CD4-positive, alpha-beta T cell (primary cell): Measurements from ENCODE around the gene ADARB2. TPM values are rescaled to one million over a fixed set of nuclear protein-coding genes. Genes with fewer than 3 reads are reported as not detected.
"Not testable (repeated sequence)": the region's sequence is repeated elsewhere in the genome, so short reads cannot be mapped to it uniquely, and the experiment has no call there.

Experiments used
- ATAC-seq: fragments of 200-7000 bp; cut with Tn5 transposase; one replicate; pipeline ENCODE4 v1.10.0; 2022; ENCODE audit warnings: mild to moderate bottlenecking; ENCODE audit not compliant: poor library complexity
- CTCF ChIA-PET: fragments of 350-600 bp; sonication (Branson Sonifier 250); formaldehyde crosslinking; loops from one replicate; lab custom pipeline; 2021; ENCODE audit warnings: antibody characterized with exemption, inconsistent platforms; lab: Charles Lee
- POLR2A ChIA-PET: fragments of 350-600 bp; sonication (Branson Sonifier 250); formaldehyde crosslinking; loops from one replicate; lab custom pipeline; 2021; ENCODE audit warnings: antibody characterized with exemption, inconsistent platforms; lab: Charles Lee
- DNase-seq, 14 experiments: peaks; one replicate each; pipeline ENCODE4 v3.0.0-alpha.2; 2013 to 2020; ENCODE audit warnings: mixed read lengths in 2 of 14
- H3K27ac ChIP-seq, 2 donors: one replicate each; pipeline versions ENCODE4 v1.5.1 to v1.7.0; 2013; ENCODE audit warnings: low read length in 2 of 2, low read depth in 1 of 2, mild to moderate bottlenecking in 1 of 2
- H3K27me3 ChIP-seq, 2 experiments: 1 replicate in 1 of 2; 2 replicates in 1 of 2; pipeline versions ENCODE4 v1.6.1 to v1.7.0; 2013; ENCODE audit warnings: low read length in 2 of 2, control low read depth in 1 of 2, mild to moderate bottlenecking in 1 of 2, moderate library complexity in 1 of 2; ENCODE audit not compliant: insufficient read depth in 2 of 2, control insufficient read depth in 1 of 2
- H3K36me3 ChIP-seq: one replicate; pipeline ENCODE4 v1.6.1; 2013; ENCODE audit warnings: low read length, control low read depth; ENCODE audit not compliant: insufficient read depth
- H3K4me1 ChIP-seq: one replicate; pipeline ENCODE4 v1.6.1; 2013; ENCODE audit warnings: low read length, control low read depth; ENCODE audit not compliant: insufficient read depth
- H3K4me3 ChIP-seq: one replicate; pipeline ENCODE4 v1.5.1; 2013; ENCODE audit warnings: mild to moderate bottlenecking, low read length, moderate library complexity
- H3K9me3 ChIP-seq, 2 experiments: 1 replicate in 1 of 2; 2 replicates in 1 of 2; pipeline versions ENCODE4 v1.6.1 to v1.7.0; 2013; ENCODE audit warnings: low read length in 2 of 2, mild to moderate bottlenecking in 2 of 2, control low read depth in 1 of 2, moderate library complexity in 1 of 2; ENCODE audit not compliant: control insufficient read depth in 1 of 2, insufficient read depth in 1 of 2
- H3K27ac Mint-ChIP-seq: one replicate; pipeline ENCODE4 v1.8.0; 2020; ENCODE audit warnings: mixed read lengths
- H3K27me3 Mint-ChIP-seq: one replicate; pipeline ENCODE4 v1.8.0; 2021; ENCODE audit warnings: mixed read lengths
- H3K36me3 Mint-ChIP-seq: one replicate; pipeline ENCODE4 v1.8.0; 2021; ENCODE audit warnings: low read depth, mixed read lengths
- H3K4me1 Mint-ChIP-seq: one replicate; pipeline ENCODE4 v1.8.0; 2021; ENCODE audit warnings: low read depth, mixed read lengths
- H3K4me3 Mint-ChIP-seq: one replicate; pipeline ENCODE4 v1.8.0; 2020; ENCODE audit warnings: mild to moderate bottlenecking, mixed read lengths
- H3K9me3 Mint-ChIP-seq: one replicate; pipeline ENCODE4 v1.8.0; 2020; ENCODE audit warnings: mixed read lengths
- intact Hi-C, 2 experiments: fragments of 100-400 bp; cut with DNase I in 1 of 2; cut with micrococcal nuclease in 1 of 2; formaldehyde crosslinking; loops; one replicate each; pipeline versions ENCODE4 v1.15.1 to v1.9.0; 2023 to 2025; cut with DNase I, micrococcal nuclease
- total RNA-seq, 174 experiments: library from RNA in 2 of 174; stranded (reverse) in 2 of 174; gene quantifications; one replicate each; pipeline ENCODE4 v1.2.3 and lab custom pipeline; 2021 to 2026
- TF ChIP-seq, protein P1 (sequence below): fragments of 200-600 bp; IDR thresholded peaks from one replicate; pipeline ENCODE4 v1.8.0; 2022; ENCODE audit warnings: antibody characterized with exemption, mild to moderate bottlenecking

The ADARB2 gene
- total RNA-seq, 2 experiments from 2014 or later: 0.14 TPM; not detected in 1

DNA sequence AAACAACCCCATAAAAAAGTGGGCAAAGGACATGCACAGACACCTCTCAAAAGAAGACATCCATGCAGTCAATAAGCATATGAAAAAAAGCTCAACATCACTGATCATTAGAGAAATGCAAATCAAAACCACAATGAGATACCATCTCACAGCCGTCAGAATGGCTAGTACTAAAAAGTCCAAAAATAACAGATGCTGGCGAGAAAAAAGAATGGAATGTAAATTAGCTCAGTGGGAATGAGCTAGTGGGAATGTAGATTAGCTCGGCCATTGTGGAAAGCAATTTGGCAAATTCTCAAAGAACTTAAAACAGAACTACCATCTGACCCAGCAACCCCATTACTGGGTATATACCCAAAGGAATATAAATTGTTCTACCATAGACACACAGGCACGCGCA, 394.1 kb downstream of the ADARB2 start:
- H3K36me3 ChIP-seq: no peaks in the 10 kb centered on the region
- Mint-ChIP-seq H3K36me3 (no peaks in the 10 kb centered on the region), H3K27me3 (no peaks in the 10 kb centered on the region), H3K27ac (no peak overlapping the region), H3K9me3 (no peaks in the 10 kb centered on the region), H3K4me3 (no peak overlapping the region), H3K4me1 (no peaks in the 10 kb centered on the region)
- intact Hi-C loops: no loop called here
- H3K27ac ChIP-seq: no peak overlapping the region
- ChIA-PET CTCF (no interaction called here), POLR2A (no interaction called here)
- H3K4me1 ChIP-seq: no peaks in the 10 kb centered on the region
- TF ChIP-seq, protein P1, sequence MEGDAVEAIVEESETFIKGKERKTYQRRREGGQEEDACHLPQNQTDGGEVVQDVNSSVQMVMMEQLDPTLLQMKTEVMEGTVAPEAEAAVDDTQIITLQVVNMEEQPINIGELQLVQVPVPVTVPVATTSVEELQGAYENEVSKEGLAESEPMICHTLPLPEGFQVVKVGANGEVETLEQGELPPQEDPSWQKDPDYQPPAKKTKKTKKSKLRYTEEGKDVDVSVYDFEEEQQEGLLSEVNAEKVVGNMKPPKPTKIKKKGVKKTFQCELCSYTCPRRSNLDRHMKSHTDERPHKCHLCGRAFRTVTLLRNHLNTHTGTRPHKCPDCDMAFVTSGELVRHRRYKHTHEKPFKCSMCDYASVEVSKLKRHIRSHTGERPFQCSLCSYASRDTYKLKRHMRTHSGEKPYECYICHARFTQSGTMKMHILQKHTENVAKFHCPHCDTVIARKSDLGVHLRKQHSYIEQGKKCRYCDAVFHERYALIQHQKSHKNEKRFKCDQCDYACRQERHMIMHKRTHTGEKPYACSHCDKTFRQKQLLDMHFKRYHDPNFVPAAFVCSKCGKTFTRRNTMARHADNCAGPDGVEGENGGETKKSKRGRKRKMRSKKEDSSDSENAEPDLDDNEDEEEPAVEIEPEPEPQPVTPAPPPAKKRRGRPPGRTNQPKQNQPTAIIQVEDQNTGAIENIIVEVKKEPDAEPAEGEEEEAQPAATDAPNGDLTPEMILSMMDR: no peak
- DNase-seq (no peak), ATAC-seq (no peak)
- no peak overlapping the region for H3K4me3 ChIP-seq
- H3K9me3 ChIP-seq: peaks cover 0 to 11% of the 10 kb centered on the region in 2 experiments
- H3K27me3 ChIP-seq: no peaks in the 10 kb centered on the region

DNA sequence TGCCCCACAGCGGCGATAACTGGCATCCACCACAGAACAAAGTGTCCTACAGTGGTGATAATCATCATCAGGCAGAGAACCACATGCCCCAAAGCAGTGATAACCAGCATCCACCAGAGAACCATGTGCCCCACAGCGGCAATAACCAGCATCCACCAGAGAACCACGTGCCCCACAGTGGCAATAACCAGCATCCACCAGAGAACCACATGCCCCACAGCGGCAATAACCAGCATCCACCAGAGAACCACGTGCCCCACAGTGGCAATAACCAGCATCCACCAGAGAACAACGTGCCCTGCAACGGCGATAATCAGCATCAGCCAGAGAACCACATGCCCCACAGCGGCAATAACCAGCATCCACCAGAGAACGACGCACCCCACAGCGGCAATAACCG, 396.3 kb downstream of the ADARB2 start:
- H3K4me3 Mint-ChIP-seq, H3K9me3 Mint-ChIP-seq, ATAC-seq, H3K27me3 Mint-ChIP-seq, H3K27ac ChIP-seq, H3K4me3 ChIP-seq, H3K36me3 ChIP-seq, intact Hi-C loops, H3K36me3 Mint-ChIP-seq, H3K27me3 ChIP-seq, POLR2A ChIA-PET, H3K4me1 Mint-ChIP-seq, CTCF ChIA-PET, H3K4me1 ChIP-seq, H3K27ac Mint-ChIP-seq, DNase-seq: not testable (repeated sequence)
- peaks cover 0 to 11% of the 10 kb centered on the region in 2 experiments for H3K9me3 ChIP-seq

DNA sequence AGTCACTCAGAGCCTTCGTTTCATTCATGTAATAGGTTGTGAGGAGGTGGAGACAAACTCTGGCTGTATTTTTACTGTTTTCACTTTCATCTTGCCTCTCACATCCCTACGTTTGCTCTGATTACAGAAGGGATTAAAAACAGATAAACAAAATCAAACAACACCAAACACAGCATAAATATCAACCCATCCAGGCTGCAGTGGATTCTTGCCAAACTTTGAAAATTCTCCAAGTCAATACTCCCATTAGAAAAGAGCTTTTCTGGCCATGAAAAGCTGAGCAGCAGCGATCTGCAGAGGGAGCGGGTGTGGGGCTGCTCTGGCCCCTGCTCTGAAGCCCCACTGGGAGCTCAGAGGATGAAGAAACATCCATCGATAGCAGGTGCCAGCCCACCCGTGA, 397.9 kb downstream of the ADARB2 start:
- CTCF ChIA-PET: no interaction called here
- Mint-ChIP-seq H3K27ac (no peak overlapping the region), H3K4me1 (no peaks in the 10 kb centered on the region), H3K36me3 (no peaks in the 10 kb centered on the region), H3K4me3 (no peak overlapping the region), H3K27me3 (peaks cover 10% of the 10 kb centered on the region), H3K9me3 (no peaks in the 10 kb centered on the region)
- no peaks in the 10 kb centered on the region for H3K36me3 ChIP-seq
- TF ChIP-seq, protein P1: no peak
- H3K9me3 ChIP-seq: peaks cover 0 to 11% of the 10 kb centered on the region in 2 experiments
- H3K27ac ChIP-seq: no peak overlapping the region
- intact Hi-C loops: no loop called here
- ATAC-seq (no peak), DNase-seq (no peak)
- no peak overlapping the region for H3K4me3 ChIP-seq
- H3K4me1 ChIP-seq: no peaks in the 10 kb centered on the region
- H3K27me3 ChIP-seq: peaks cover 0 to 8% of the 10 kb centered on the region in 2 experiments
- POLR2A ChIA-PET: no interaction called here

DNA sequence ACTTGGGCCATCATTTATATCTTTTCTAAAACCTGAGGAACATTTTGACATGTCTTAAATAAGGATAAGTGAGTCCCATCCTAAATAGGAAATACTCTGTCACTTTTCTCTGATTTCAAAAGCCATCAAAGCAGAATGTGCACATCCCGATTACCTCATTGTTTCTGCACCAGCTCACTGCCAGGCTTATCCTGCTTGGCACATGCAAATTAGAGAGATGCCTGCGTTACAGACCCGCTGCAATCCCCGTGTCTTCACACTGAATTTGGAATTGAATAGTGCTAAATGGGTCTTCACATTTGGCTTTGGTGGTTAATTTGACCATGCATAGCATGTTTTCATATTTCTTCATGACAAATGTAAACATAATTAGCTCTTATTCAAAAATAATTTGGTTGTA, 401.7 kb downstream of the ADARB2 start:
- ATAC-seq (no peak), DNase-seq (no peak)
- no peak overlapping the region for H3K4me3 ChIP-seq
- intact Hi-C loops: no loop called here
- no peaks in the 10 kb centered on the region for H3K9me3 Mint-ChIP-seq
- H3K27me3 ChIP-seq: peaks cover 0 to 8% of the 10 kb centered on the region in 2 experiments
- ChIA-PET CTCF (no interaction called here), POLR2A (no interaction called here)
- H3K36me3 Mint-ChIP-seq: no peaks in the 10 kb centered on the region
- no peak overlapping the region for H3K27ac ChIP-seq
- no peak overlapping the region for H3K4me3 Mint-ChIP-seq
- no peaks in the 10 kb centered on the region for H3K36me3 ChIP-seq
- TF ChIP-seq, protein P1: no peak
- H3K27ac Mint-ChIP-seq: no peak overlapping the region
- H3K9me3 ChIP-seq: peaks cover 0 to 7% of the 10 kb centered on the region in 2 experiments
- H3K27me3 Mint-ChIP-seq: peaks cover 10% of the 10 kb centered on the region
- no peaks in the 10 kb centered on the region for H3K4me1 ChIP-seq
- H3K4me1 Mint-ChIP-seq: no peaks in the 10 kb centered on the region
